Stimulated activated CD8-positive, alpha-beta memory T cell treated with anti-CD3 and anti-CD28 coated beads, Interleukin-4, amount 100 ng/mL, for 4 hours (primary cell): ENCODE results near the gene FKBP3.
"Not testable (repeated sequence)": the region's sequence is repeated elsewhere in the genome, so short reads cannot be mapped to it uniquely, and the experiment has no call there.

Source experiments
- DNase-seq, 2 donors: peaks; one replicate each; pipeline ENCODE4 v3.0.0-alpha.2; 2020; ENCODE audit warnings: low read depth in 2 of 2, low spot score in 1 of 2

Gene FKBP3

GRCh38 chr14:45114327-45114726, 20.0 kb downstream of the FKBP3 start:
- no peak for DNase-seq

GRCh38 chr14:45112896-45113781, 21.1 kb downstream of the FKBP3 start:
- no peak for DNase-seq

DNA sequence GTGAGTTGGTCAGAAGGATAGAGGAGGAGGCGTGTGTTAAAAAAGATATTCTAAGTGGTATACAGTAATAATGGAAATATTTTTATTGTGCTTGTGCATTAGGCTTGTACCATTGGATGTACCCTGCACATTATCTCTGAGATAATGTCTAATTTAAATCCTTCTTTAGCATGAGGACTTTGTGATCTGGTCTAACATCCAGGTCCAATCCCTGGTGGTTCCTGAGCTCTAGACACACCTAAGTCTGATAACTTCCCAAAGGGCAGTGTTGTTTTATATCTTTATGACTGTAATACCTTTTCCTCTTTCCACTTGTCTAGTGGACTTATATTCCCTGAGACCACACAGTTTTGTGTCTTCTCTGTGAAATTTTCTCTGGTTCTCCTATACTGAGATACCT, 29.7 kb downstream of the FKBP3 start:
- DNase-seq, result no peak

DNA sequence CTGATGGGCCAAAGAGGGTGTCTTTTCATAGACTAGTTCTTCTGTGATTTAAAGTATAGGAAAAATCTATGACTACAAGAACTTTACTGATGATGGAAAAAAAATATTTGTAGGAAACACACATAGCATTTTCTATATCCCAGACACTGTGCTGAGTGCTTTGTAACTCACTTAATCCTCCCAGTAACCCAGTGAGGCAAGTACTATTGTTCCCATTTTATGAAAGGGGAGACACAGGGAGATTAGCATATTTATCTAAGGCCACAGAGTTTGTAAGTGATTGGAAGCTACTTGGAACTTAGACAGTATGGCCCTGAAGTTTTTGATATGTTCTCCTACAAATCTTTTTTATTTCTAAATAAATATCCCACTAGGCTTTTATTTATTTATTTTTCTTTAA, 30.5 kb downstream of the FKBP3 start:
- DNase-seq, result no peak

- no peak for DNase-seq
Measured at GRCh38 chr14:45096218-45096617, 38.1 kb downstream of the FKBP3 start.

- DNase-seq, result no peak
Measured at GRCh38 chr14:45095143-45095542, 39.1 kb downstream of the FKBP3 start.

DNA sequence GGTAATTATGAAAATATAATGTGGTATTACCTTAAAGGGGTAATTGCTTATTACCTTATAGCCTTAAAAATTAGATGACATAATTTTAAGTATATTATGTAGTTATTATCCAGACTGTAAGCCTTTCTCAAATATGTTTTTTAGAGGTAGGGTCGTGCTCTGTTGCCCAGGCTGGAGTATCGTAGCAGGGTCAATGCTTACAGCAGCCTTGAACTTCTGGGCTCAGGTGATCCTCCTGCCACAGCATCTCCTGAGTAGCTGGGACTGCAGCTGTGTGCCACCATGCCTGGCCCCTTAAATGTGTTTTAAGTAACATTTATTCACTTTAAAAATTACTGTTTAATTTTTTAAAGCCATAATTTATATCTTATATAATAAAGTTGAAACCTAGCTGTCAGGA, 40.0 kb downstream of the FKBP3 start:
- DNase-seq, result no peak

DNA sequence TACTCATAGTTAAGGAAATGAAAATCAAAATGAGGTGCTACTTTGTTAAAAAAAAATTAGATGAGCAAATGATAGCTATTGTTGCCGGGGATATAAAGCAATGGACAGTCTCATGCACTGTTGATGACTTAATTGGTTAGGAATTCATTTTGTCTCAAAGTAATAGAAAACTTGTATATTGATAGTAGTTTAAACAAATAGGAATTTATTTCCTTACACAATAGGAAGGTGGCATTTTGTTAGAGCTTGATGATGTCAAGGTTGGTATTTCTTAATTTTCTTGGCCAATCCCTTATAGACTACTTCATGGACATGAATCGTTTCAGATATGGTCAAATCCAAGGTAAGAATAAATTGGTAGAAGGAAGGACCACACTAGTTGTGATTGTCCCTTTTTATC, 42.6 kb downstream of the FKBP3 start:
- no peak for DNase-seq

DNA sequence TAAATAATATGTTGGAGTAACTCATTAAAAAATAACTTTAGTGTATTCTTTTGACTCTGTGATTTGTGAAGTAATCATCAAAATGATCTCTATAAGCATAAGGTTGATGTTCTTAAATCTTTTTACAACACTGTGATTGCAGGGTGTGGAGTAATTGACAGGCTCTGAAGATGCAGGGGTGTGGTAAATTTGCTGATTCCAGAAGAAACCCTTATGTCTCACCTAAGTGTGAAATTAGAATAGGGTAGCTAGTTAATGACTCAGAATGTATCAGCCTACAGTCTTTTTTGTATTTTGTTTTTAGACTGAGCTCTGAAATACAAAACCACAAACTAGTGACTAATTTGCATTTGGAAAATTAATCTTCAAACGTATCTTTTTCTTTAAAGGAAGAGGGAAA, 44.5 kb downstream of the FKBP3 start:
- DNase-seq, result no peak

GRCh38 chr14:45084946-45085346, 49.3 kb downstream of the FKBP3 start:
- DNase-seq, result no peak

DNA sequence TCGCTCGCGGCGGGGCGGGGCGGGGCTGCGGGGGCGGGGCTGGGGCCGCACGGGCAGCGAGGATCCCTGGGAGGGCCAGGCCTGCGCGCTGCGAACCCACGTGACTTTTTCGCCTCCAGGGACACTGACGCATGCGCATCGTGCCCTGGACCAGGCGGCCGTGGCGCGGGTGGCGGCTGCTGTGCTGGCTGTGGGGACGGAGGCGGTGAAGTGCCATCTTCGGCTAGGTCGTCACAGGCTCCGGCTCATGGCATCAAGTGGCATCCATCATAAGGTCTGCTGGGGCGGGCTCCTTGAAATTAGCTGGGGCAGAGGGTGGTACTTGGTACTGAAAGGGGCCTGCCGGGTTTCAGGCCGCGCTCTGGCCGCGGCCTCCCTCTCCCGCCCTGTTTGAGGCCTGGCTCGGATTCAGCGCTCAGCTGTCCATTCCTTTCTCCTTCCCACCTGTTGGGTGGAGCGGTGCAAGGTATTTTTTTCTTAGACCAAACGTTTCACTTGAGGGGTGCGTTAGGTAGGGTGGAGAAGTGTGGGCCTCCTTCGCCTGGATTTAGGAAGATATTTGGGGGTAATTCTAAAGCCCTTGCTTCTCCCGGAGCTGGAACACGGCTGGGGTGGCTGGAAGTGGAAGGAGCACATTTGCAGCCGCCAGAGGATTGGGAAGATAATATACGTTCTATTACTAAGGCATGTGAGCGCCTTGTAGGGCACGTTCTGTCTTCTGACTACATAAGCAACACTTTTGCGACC, 50.1 kb downstream of the FKBP3 start, which contains the start of gene PRPF39:
PRPF39 (plus strand) TSS at position 141 of the 747 bp plus-strand sequence. CDS start 11,124 bp downstream, outside the sequence.
- DNase-seq, result peak; percentile 87 to 92

DNA sequence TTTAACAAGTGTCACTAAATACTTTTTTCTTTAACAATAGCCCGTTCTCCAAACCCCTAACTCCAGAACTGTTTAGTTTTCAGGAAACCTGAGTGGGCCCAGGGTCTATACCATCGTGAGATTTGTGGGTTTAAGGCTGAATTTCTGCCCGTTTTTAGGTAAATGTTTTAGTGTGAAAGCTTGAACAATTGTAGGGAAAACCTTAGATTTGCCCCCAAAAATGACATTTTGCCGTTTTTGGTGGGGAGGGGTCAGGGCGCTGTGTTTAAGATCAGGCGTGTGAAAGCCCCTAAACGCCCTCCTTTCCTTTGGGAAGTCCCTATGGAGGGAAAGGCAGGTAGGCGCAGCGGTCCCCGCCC, 50.7 kb downstream of the FKBP3 start:
- no peak for DNase-seq

- no peak for DNase-seq
Measured at GRCh38 chr14:45082420-45082819, 51.9 kb downstream of the FKBP3 start.

DNA sequence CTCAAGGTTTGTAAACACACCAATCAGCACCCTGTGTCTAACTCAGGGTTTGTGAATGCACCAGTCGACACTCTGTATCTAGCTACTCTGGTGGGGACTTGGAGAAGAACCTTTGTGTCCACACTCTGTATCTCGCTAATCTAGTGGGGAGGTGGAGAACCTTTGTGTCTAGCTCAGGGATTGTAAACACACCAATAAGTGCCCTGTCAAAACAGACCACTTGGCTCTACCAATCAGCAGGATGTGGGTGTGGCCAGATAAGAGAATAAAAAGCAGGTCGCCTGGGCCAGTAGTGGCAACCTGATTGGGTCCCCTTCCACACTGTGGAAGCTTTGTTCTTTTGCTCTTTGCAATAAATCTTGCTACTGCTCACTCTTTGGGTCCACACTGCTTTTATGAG, 53.2 kb downstream of the FKBP3 start:
- DNase-seq, result not testable (repeated sequence)

DNA sequence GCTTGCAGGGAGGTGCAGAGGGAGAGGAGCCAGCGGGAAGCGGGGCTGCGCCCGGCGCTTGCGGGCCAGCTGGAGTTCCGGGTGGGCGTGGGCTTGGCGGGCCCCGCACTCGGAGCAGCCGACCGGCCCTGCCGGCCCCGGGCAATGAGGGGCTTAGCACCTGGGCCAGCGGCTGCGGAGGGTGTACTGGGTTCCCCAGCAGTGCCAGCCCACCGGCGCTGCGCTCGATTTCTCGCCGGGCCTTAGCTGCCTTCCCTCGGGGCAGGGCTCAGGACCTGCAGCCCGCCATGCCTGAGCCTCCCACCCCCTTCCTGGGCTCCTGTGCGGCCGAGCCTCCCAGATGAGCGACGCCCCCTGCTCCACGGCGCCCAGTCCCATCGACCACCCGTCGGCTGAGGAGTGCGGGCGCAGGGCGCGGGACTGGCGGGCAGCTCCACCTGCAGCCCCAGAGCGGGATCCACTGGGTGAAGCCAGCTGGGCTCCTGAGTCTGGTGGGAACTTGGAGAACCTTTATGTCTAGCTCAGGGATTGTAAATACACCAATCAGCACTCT, 53.8 kb downstream of the FKBP3 start:
- not testable (repeated sequence) for DNase-seq

DNA sequence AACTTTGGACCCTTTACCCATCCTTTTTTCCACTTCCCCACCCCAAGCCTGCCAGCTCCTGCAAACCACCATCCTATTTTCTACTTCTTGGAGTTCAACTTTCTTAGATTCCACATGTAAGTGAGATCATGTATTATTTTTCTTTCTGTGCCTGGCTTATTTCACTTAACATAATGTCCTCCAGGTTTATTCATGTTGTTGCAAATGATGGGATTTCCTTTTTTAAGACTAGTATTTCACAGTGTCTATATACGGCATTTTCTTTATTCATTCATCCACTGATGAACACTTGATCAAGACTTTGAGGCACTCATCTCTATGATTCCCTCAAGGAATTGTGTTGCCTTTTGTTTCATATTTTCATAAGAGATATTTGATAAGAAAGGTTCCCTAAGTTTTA, 56.0 kb downstream of the FKBP3 start:
- no peak for DNase-seq

GRCh38 chr14:45073231-45073879, 60.9 kb downstream of the FKBP3 start:
- DNase-seq, result no peak

GRCh38 chr14:45072126-45072525, 62.2 kb downstream of the FKBP3 start:
- no peak for DNase-seq

DNA sequence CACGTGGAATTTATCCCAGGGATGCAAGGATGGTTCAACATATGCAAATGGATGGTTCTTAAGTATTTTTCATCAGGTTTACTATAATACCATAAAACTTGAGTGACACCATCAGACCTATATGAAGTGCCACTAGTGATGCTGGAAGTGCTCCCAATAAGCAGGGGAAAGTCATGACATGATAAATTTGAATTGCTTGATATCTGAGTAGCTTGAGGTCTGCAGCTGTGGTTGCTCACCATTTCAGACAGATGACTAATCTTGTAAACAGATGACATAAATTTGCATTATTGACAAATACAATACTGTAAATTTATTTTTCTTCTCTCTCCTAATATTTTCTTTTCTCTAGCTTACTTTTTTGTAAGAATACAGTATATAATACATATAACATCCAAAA, 64.1 kb downstream of the FKBP3 start:
- DNase-seq, result no peak

- no peak for DNase-seq
Measured at GRCh38 chr14:45068396-45068795, 65.9 kb downstream of the FKBP3 start.

DNA sequence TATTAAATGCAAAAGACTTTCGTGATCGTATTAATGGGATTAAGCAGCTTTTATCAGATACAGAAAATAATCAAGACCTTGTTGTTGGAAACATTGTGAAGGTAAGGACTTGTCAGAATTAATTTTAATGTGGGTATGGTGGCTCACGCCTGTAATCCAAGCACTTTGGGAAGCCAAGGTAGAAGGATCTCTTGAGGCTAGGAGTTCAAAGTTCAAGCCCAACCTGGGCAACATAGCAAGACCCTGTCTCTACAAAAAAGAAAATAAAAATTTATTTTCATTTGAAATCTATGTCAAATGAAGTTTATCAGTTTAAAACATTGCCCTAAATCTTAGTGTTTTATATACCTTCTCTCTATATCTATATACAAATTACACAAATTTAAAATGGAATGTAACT, 67.6 kb downstream of the FKBP3 start:
- DNase-seq, result no peak

- DNase-seq, result no peak
Measured at GRCh38 chr14:45065956-45066355, 68.3 kb downstream of the FKBP3 start.
